K562 (cell line): ENCODE data around the gene GPR108. TPM values are rescaled to one million over a fixed set of nuclear protein-coding genes. Genes with fewer than 3 reads are reported as not detected.

Source experiments
- BDP1 ChIP-seq: IDR thresholded peaks from 3 replicates; pipeline ENCODE4 v1.6.1; 2011; ENCODE audit not compliant: insufficient read length, insufficient read depth
- E2F3 ChIP-seq: fragments of 250-450 bp; sonication (Bioruptor Pico); IDR thresholded peaks from 2 replicates; pipeline ENCODE4 v1.4.0; 2020; ENCODE audit warnings: mild to moderate bottlenecking
- HNRNPLL ChIP-seq: fragments of 200-400 bp; formaldehyde crosslinking; IDR thresholded peaks from 2 replicates; pipeline ENCODE4 v1.6.1; 2017; ENCODE audit warnings: low read length, low read depth, mild to moderate bottlenecking; ENCODE audit not compliant: poor library complexity, severe bottlenecking
- JUND ChIP-seq, 2 experiments: IDR thresholded peaks; 2 replicates in 1 of 2; 3 replicates in 1 of 2; pipeline ENCODE4 v1.6.1; 2011; ENCODE audit warnings: borderline replicate concordance in 2 of 2, low read depth in 2 of 2, low read length in 2 of 2, improper control_type of control experiment in 1 of 2, missing biosample characterization in 1 of 2, missing genetic modification characterization in 1 of 2, missing genetic modification reagents in 1 of 2
- KAT7 ChIP-seq: sonication (generic); formaldehyde crosslinking; IDR thresholded peaks from 2 replicates; pipeline ENCODE4 v1.8.0; 2022; ENCODE audit warnings: missing genetic modification reagents, mild to moderate bottlenecking, borderline replicate concordance
- MBD2 ChIP-seq: sonication (generic); IDR thresholded peaks from 2 replicates; pipeline ENCODE4 v1.6.1; 2016; ENCODE audit warnings: low read depth, borderline replicate concordance
- MCM2 ChIP-seq: fragments of 450-650 bp; IDR thresholded peaks from 2 replicates; pipeline ENCODE4 v1.6.1; 2017; ENCODE audit warnings: low read depth, mild to moderate bottlenecking
- MTA2 ChIP-seq: fragments of 450-650 bp; IDR thresholded peaks from 2 replicates; pipeline ENCODE4 v1.6.1; 2016; ENCODE audit warnings: low read depth
- MXI1 ChIP-seq: IDR thresholded peaks from 2 replicates; pipeline ENCODE4 v1.6.1; 2011; ENCODE audit warnings: low read depth, mild to moderate bottlenecking, improper control_type of control experiment, low read length
- NCOA2 ChIP-seq, 2 experiments: fragments of 450-650 bp; IDR thresholded peaks; 2 replicates each; pipeline ENCODE4 v1.6.1; 2018; ENCODE audit warnings: mild to moderate bottlenecking in 2 of 2, moderate library complexity in 1 of 2; ENCODE audit not compliant: partially characterized antibody in 2 of 2
- PHB ChIP-seq: fragments of 250-450 bp; sonication (Bioruptor Pico); IDR thresholded peaks from 2 replicates; pipeline ENCODE4 v1.5.0; 2021
- POLR2A ChIP-seq: fragments of 450-650 bp; conservative IDR thresholded peaks from 2 replicates; pipeline ENCODE4 v1.6.1; 2016
- PTTG1 ChIP-seq: fragments of 450-650 bp; IDR thresholded peaks from 2 replicates; pipeline ENCODE4 v1.6.1; 2016; ENCODE audit warnings: low read depth, mild to moderate bottlenecking, missing genetic modification characterization, missing compliant biosample characterization
- RBFOX2 ChIP-seq: fragments of 200-400 bp; formaldehyde crosslinking; IDR thresholded peaks from 2 replicates; pipeline ENCODE4 v1.6.1; 2017; ENCODE audit warnings: low read depth, mild to moderate bottlenecking, low read length, moderate library complexity
- RFX1 ChIP-seq: fragments of 450-650 bp; IDR thresholded peaks from 2 replicates; pipeline ENCODE4 v1.6.1; 2016; ENCODE audit warnings: mild to moderate bottlenecking, moderate library complexity
- RUNX1 ChIP-seq: sonication (generic); IDR thresholded peaks from 2 replicates; pipeline ENCODE4 v1.6.1; 2016; ENCODE audit warnings: antibody characterized with exemption, low read depth
- TBP ChIP-seq: optimal IDR thresholded peaks from 2 replicates; pipeline ENCODE3; 2011; ENCODE audit warnings: low read depth, low read length, improper control_type of control experiment
- THRAP3 ChIP-seq: fragments of 450-650 bp; IDR thresholded peaks from 2 replicates; pipeline ENCODE4 v1.6.1; 2016; ENCODE audit warnings: mild to moderate bottlenecking, inconsistent platforms, borderline replicate concordance
- ZBTB9 ChIP-seq: fragments of 450-650 bp; formaldehyde crosslinking; IDR thresholded peaks from 2 replicates; pipeline ENCODE4 v1.4.0; 2020; ENCODE audit warnings: mild to moderate bottlenecking, moderate library complexity
- ZKSCAN3 ChIP-seq: fragments of 250-450 bp; sonication (Bioruptor Pico); IDR thresholded peaks from 2 replicates; pipeline ENCODE4 v1.4.0; 2020
- ZNF232 ChIP-seq: sonication (generic); formaldehyde crosslinking; IDR thresholded peaks from 2 replicates; pipeline ENCODE4 v1.8.0; 2022; ENCODE audit warnings: mild to moderate bottlenecking, missing genetic modification reagents
- ZNF274 ChIP-seq: IDR thresholded peaks from 2 replicates; pipeline ENCODE4 v1.6.1; 2011; ENCODE audit warnings: low read depth, mild to moderate bottlenecking, low read length, moderate library complexity, borderline replicate concordance
- ZNF79 ChIP-seq: fragments of 250-450 bp; sonication (Bioruptor Pico); IDR thresholded peaks from 2 replicates; pipeline ENCODE4 v1.4.0; 2020; ENCODE audit warnings: low read depth, mild to moderate bottlenecking, moderate library complexity
- ZSCAN29 ChIP-seq: fragments of 450-650 bp; IDR thresholded peaks from 2 replicates; pipeline ENCODE4 v1.6.1; 2017
- polyA plus RNA-seq, 8 experiments: library from polyadenylated mRNA; depleted of rRNA in 4 of 8; stranded (reverse) in 5 of 8; unstranded in 3 of 8; fragments of >200 nt; fragmentation: Nextera tagmentation in 2 of 8; fragmentation: Illumina TruSeq in 1 of 8; extraction: Ambion mirVana in 2 of 8; extraction: Trizol in 1 of 8; gene quantifications; 2 replicates each; pipeline versions ENCODE4 v1.2.1 to v1.2.3, GENCODE V29; 2011 to 2014; ENCODE audit warnings: inconsistent platforms in 1 of 8, missing spikeins in 1 of 8
- total RNA-seq, 7 experiments: library from RNA; depleted of rRNA in 6 of 7; stranded (reverse); fragments of >200 nt in 6 of 7; fragmentation: Illumina TruSeq in 2 of 7; extraction: Trizol in 2 of 7; gene quantifications; 2 replicates each; pipeline versions ENCODE4 v1.2.1 to v1.2.3, GENCODE V29; 2011 to 2021; ENCODE audit warnings: low replicate concordance in 1 of 7
- TF ChIP-seq, protein P1 (sequence below), 3 experiments: fragments of 200-800 bp in 1 of 3; sonication (Bioruptor generic) in 1 of 3; sonication (generic) in 1 of 3; formaldehyde crosslinking in 1 of 3; IDR thresholded peaks; 2 replicates each; pipeline versions ENCODE4 v1.6.1 to v1.8.0; 2016 to 2022; ENCODE audit warnings: mild to moderate bottlenecking in 2 of 3, missing compliant biosample characterization in 2 of 3, missing genetic modification characterization in 2 of 3, missing genetic modification reagents in 1 of 3
- TF ChIP-seq, protein P2 (sequence below): sonication (generic); formaldehyde crosslinking; IDR thresholded peaks from 2 replicates; pipeline ENCODE4 v1.9.0; 2022; ENCODE audit warnings: mild to moderate bottlenecking, missing genetic modification reagents

Gene GPR108
- total and polyA plus RNA-seq, 9 of the 15 experiments (the other 6 are each of a cell fraction or from before 2014, with no cell fraction given): 2.4 to 33.2 (median 24.4) TPM

GRCh38 chr19:6737873-6738786, 750 bp upstream of the GPR108 start (continued):
- TF ChIP-seq ZNF79 (CRISPR knock-in tag) (no peak), THRAP3 (no peak), KAT7 (no peak), MXI1 (no peak), BDP1 (no peak), ZSCAN29 (no peak), RBFOX2 (no peak), POLR2A (no peak), MCM2 (no peak), MTA2 (peak; percentile 71), JUND (IDR thresholded peaks at IDR 0.05; ENCODE audit: borderline replicate concordance, low read depth, low read length) (peak; percentile 12; the same call in 1 of the 2 replicates), JUND (tag; IDR thresholded peaks at IDR 0.05; ENCODE audit: borderline replicate concordance, low read depth, low read length) (no peak; the same call in 1 of the 3 replicates), RUNX1 (no peak), PTTG1 (tag) (0 out of 2 replicates have a peak, but pooled peaks have one; percentile 37), ZNF274 (no peak), E2F3 (CRISPR knock-in tag) (0 out of 2 replicates have a peak, but pooled peaks have one; percentile 20), NCOA2 (IDR thresholded peaks at IDR 0.05; ENCODE audit: partially characterized antibody in 2 of 2) (no peak), RFX1 (no peak), ZKSCAN3 (CRISPR knock-in tag) (peak; percentile 92), TBP (no peak), ZNF232 (CRISPR knock-in tag) (no peak), MBD2 (peak; percentile 66), ZBTB9 (CRISPR knock-in tag) (0 out of 2 replicates have a peak, but pooled peaks have one; percentile 58), HNRNPLL (no peak), PHB (no peak)
- TF ChIP-seq, protein P1, sequence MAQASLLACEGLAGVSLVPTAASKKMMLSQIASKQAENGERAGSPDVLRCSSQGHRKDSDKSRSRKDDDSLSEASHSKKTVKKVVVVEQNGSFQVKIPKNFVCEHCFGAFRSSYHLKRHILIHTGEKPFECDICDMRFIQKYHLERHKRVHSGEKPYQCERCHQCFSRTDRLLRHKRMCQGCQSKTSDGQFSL (CRISPR knock-in tag; IDR thresholded peaks at IDR 0.05): no peak
- TF ChIP-seq, protein P1 (tag; IDR thresholded peaks at IDR 0.05): no peak
- TF ChIP-seq, protein P2, sequence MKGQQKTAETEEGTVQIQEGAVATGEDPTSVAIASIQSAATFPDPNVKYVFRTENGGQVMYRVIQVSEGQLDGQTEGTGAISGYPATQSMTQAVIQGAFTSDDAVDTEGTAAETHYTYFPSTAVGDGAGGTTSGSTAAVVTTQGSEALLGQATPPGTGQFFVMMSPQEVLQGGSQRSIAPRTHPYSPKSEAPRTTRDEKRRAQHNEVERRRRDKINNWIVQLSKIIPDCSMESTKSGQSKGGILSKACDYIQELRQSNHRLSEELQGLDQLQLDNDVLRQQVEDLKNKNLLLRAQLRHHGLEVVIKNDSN: no peak
